HFFc6 (cell line): Measurements from ENCODE around the gene RIPK1. TPM values are rescaled to one million over a fixed set of nuclear protein-coding genes. Genes with fewer than 3 reads are reported as not detected.

Source experiments
- DNase-seq: peaks from one replicate; pipeline ENCODE4 v3.0.0-alpha.2; 2018
- H3K27ac Mint-ChIP-seq: 2 replicates; pipeline ENCODE4 v1.8.0; 2020; ENCODE audit warnings: mild to moderate bottlenecking, mixed read lengths
- H3K27me3 Mint-ChIP-seq: 2 replicates; pipeline ENCODE4 v1.8.0; 2021; ENCODE audit warnings: mild to moderate bottlenecking, moderate library complexity, mixed read lengths; ENCODE audit not compliant: insufficient read depth
- H3K36me3 Mint-ChIP-seq: 2 replicates; pipeline ENCODE4 v1.8.0; 2021; ENCODE audit warnings: low read depth, mixed read lengths
- H3K4me1 Mint-ChIP-seq: 2 replicates; pipeline ENCODE4 v1.8.0; 2020; ENCODE audit warnings: low read depth, mixed read lengths
- H3K4me3 Mint-ChIP-seq: 2 replicates; pipeline ENCODE4 v1.8.0; 2020; ENCODE audit warnings: mild to moderate bottlenecking, moderate library complexity, mixed read lengths
- H3K9me3 Mint-ChIP-seq: 2 replicates; pipeline ENCODE4 v1.8.0; 2020; ENCODE audit warnings: mild to moderate bottlenecking, mixed read lengths
- total RNA-seq, 6 experiments: library from RNA; stranded (reverse); fragmentation: NEBNext Ultra II Directional; extraction: Animal tissue kit (Norgen Biotek cat#: 25700); gene quantifications; 2 replicates in 1 of 6; 3 replicates in 5 of 6; pipeline ENCODE4 v1.2.3, GENCODE V29; 2021
- TF ChIP-seq, protein P1 (sequence below): fragments of 200-600 bp; sonication (generic); IDR thresholded peaks from 2 replicates; pipeline ENCODE4 v1.5.0; 2021; ENCODE audit warnings: antibody characterized with exemption, mild to moderate bottlenecking

RIPK1 gene
- total RNA-seq, 6 experiments from 2014 or later: 19.9 to 24.9 (median 22.2) TPM

DNA sequence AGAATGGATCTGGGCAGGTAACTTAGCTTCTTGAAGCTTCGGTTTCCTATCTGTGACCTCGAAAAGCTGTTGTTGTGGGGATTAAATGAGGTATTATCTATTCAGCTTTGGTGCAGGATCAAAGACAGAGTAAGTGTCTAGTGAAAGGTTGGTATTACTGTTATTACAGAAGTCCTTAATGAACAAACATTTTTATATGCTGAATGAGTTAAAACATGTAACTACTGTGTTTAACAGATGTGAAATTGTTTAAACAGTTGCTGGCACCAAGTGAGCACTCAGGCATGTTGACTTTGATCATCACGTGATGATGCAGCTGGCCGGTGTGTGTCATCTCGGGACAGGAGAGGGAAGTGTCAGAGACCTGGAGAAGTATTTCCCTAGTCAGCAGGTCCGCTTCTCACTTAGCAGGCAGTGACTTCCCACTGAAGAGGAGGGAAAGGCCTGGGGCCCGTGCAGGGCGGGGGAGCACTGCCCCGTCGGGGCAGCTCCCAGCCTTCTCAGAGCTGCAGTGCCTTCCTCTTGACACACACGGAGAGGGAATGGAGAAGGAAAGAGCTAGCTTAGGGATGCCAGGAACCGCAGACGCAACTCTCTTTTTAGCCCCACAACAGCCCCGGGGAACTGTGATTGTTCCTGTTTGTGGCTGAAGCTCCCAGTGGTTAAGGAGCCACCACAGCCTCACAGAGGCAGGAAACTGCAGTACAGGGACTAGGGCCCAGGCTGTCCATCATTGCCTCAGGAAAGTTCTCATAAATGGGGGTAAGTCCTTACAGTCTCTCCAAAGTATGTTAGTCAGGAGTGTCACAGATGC, 71.0 kb downstream of the RIPK1 start:
- DNase-seq: peak; percentile 85
- H3K36me3 Mint-ChIP-seq: peaks cover 16% of the 10 kb centered on the region
- H3K27me3 Mint-ChIP-seq: peaks cover 5% of the 10 kb centered on the region; the same call in 1 of the 2 replicates
- TF ChIP-seq, protein P1, sequence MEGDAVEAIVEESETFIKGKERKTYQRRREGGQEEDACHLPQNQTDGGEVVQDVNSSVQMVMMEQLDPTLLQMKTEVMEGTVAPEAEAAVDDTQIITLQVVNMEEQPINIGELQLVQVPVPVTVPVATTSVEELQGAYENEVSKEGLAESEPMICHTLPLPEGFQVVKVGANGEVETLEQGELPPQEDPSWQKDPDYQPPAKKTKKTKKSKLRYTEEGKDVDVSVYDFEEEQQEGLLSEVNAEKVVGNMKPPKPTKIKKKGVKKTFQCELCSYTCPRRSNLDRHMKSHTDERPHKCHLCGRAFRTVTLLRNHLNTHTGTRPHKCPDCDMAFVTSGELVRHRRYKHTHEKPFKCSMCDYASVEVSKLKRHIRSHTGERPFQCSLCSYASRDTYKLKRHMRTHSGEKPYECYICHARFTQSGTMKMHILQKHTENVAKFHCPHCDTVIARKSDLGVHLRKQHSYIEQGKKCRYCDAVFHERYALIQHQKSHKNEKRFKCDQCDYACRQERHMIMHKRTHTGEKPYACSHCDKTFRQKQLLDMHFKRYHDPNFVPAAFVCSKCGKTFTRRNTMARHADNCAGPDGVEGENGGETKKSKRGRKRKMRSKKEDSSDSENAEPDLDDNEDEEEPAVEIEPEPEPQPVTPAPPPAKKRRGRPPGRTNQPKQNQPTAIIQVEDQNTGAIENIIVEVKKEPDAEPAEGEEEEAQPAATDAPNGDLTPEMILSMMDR: no peak
- H3K9me3 Mint-ChIP-seq: no peaks in the 10 kb centered on the region
- peak overlapping the region; percentile 83 for H3K27ac Mint-ChIP-seq
- H3K4me3 Mint-ChIP-seq: peak overlapping the region; percentile 40
- peaks cover 35% of the 10 kb centered on the region for H3K4me1 Mint-ChIP-seq

DNA sequence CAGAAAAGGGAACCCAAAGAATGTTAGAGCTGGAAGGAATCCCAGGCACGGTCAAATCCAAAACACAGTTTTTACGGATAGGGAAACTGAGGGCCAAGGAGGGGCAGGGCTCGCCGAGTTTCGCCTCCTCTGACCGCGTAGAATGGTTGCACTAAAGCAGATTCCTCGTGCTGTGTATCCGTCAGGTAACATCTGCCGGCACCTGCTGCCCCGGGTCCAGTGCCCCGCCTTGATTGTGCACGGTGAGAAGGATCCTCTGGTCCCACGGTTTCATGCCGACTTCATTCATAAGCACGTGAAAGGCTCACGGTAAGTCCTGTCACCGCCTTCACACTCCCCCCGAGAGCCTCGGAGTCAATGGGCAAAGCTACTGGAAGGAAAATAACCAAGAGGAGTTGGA, 71.9 kb downstream of the RIPK1 start:
- TF ChIP-seq, protein P1: no peak
- no peak for DNase-seq
- H3K36me3 Mint-ChIP-seq: peaks cover 19% of the 10 kb centered on the region
- H3K27me3 Mint-ChIP-seq: peaks cover 5% of the 10 kb centered on the region; the same call in 1 of the 2 replicates
- H3K9me3 Mint-ChIP-seq: no peaks in the 10 kb centered on the region
- peaks cover 35% of the 10 kb centered on the region for H3K4me1 Mint-ChIP-seq
- no peak overlapping the region; the same call in 1 of the 2 replicates for H3K27ac Mint-ChIP-seq
- no peak overlapping the region for H3K4me3 Mint-ChIP-seq

DNA sequence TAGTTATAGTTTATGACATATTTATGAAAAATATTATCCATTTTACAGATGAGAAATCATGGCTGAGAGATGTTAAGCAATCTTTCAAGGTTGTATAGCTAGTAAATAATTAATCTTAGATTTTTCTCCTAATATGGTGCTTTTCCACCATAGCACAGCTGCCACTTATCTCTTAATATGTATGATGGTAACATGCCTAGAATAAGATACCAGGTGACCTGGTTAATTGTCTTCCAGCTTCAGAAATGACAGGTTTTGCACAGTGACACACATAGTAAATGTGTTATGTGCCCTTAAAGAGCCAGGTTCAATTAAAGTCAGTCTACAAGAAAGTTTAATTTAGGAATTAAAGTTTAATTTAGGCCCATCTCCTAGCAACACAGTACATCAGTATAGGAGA, 74.2 kb downstream of the RIPK1 start:
- Mint-ChIP-seq H3K4me1 (peaks cover 26% of the 10 kb centered on the region), H3K27ac (no peak overlapping the region), H3K9me3 (peaks cover 2% of the 10 kb centered on the region; the same call in 1 of the 2 replicates), H3K36me3 (peaks cover 19% of the 10 kb centered on the region), H3K27me3 (peaks cover 3% of the 10 kb centered on the region; the same call in 1 of the 2 replicates), H3K4me3 (no peak overlapping the region)
- no peak for DNase-seq
- TF ChIP-seq, protein P1: no peak

DNA sequence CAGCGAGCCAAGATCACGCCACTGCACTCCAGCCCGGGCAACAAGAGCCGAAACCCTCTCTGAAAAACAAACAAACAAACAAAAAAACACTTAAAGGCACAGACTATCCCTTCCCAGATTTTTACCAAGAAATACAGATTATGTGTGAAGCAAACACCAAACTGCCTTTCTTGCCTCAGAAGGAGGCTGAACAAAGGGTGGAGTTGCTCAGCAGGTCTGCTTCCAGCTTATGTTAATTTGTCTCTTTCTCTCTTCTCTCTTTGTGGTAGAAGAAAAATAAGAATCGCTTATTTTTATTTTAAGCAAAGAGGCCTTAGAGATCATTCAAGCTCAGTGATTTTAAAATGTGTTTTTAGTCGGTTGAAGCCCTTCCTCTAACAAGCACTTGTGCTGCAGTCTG, 74.9 kb downstream of the RIPK1 start:
- Mint-ChIP-seq H3K36me3 (peaks cover 19% of the 10 kb centered on the region), H3K4me3 (no peak overlapping the region), H3K27me3 (peaks cover 3% of the 10 kb centered on the region; the same call in 1 of the 2 replicates), H3K27ac (no peak overlapping the region), H3K9me3 (peaks cover 3% of the 10 kb centered on the region; the same call in 1 of the 2 replicates), H3K4me1 (peaks cover 20% of the 10 kb centered on the region)
- TF ChIP-seq, protein P1: no peak
- DNase-seq: no peak

DNA sequence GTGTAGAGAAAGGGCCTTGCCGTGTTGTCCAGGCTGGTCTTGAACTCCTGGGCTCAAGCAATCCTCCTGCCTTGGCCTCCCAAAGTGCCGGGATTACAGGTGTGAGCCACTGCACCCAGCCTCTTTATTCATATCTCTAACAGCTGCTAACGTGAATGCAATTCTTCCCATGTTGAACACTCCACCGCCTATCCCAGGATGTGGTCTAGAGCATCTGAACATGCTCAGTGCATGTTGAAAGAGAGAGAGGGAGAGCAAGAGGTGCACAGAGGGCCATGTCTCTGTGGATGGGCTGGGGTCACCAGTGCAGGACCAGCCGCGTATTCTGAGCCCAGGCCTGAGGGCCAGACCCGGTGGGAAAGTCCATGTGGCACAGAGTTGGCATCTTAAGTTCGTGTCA, 76.3 kb downstream of the RIPK1 start:
- peaks cover 5% of the 10 kb centered on the region for H3K4me1 Mint-ChIP-seq
- TF ChIP-seq, protein P1: no peak

More for the DNA sequence above, 76.3 kb downstream of the RIPK1 start:
- DNase-seq: no peak
- peaks cover 3% of the 10 kb centered on the region; the same call in 1 of the 2 replicates for H3K9me3 Mint-ChIP-seq
- H3K27me3 Mint-ChIP-seq: peaks cover 3% of the 10 kb centered on the region; the same call in 1 of the 2 replicates
- no peak overlapping the region for H3K4me3 Mint-ChIP-seq
- H3K27ac Mint-ChIP-seq: no peak overlapping the region
- peaks cover 14% of the 10 kb centered on the region for H3K36me3 Mint-ChIP-seq
